GM18873 (cell line): ENCODE data around the gene ZFYVE27.

Source experiments
- ATAC-seq: cut with Tn5 transposase; IDR thresholded peaks from one replicate; pipeline ENCODE4 v1.9.1; 2021; ENCODE audit warnings: mild to moderate bottlenecking, moderate library complexity, moderate number of reproducible peaks; ENCODE audit not compliant: unreplicated experiment, low FRiP score

ZFYVE27 gene

GRCh38 chr10:97743169-97743943 lies 6.4 kb downstream of the ZFYVE27 start:
- no peak for ATAC-seq

GRCh38 chr10:97744405-97745035 lies 7.6 kb downstream of the ZFYVE27 start:
- no peak for ATAC-seq

GRCh38 chr10:97747573-97747972 lies 10.6 kb downstream of the ZFYVE27 start:
- no peak for ATAC-seq

DNA sequence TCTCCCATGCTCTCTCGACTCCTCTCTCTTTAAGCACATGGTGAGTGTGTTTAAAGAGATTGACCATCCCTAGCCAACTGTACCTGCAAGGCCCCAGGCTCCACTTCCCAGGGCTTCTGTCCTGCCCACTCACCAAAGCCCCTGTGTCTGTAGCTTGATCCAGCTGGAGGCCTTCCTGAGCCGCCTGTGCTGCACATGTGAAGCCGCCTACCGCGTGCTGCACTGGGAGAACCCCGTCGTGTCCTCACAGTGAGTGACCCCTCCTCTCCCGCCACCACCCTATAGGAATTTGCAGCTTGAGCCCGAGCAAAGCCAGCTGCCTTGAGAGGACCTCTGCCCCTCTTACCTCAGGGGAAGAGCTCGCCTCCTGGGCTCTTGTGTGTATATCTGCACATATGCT lies 11.2 kb downstream of the ZFYVE27 start:
- ATAC-seq = no peak

DNA sequence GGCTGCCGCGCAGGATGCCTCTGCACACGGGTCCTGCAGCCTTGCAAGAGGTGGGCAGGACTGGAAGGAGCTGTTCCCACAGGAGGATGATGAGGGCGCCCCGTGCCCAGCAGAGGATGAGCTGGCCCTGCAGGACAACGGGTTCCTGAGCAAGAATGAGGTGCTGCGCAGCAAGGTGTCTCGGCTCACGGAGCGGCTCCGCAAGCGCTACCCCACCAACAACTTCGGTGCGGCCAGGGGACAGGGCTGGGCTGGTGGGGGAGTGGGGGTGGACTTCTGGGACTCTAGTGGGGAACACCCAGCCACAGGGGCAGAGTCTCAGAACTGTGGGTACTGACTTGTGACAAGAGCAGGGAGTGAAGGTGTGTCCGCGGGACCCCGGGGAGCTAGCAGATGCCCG lies 16.0 kb downstream of the ZFYVE27 start:
- no peak for ATAC-seq

- no peak for ATAC-seq
Observed at GRCh38 chr10:97754726-97755125, 17.8 kb downstream of the ZFYVE27 start.

DNA sequence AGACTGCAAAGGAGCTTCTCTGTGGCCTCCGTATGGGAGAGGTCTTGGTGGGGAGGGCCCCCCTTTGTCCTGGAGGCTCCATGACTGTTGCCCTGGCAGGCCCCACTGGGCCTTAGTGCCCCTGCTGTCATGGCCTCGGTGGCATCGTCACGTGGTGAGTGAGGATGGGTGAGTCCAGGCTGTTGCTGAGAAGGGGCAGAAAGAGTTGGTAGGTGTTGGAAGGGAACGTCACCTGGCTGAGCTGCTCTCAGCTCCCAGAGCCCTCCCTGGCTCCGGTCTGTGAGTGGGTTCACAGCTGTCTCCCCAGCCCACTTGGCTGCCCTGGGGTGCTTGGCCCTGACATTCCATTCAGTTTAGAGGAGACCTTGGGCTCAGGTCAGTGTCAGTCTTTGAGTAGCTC lies 18.8 kb downstream of the ZFYVE27 start:
- no peak for ATAC-seq

- no peak for ATAC-seq
Observed at GRCh38 chr10:97757471-97757870, 20.5 kb downstream of the ZFYVE27 start.

DNA sequence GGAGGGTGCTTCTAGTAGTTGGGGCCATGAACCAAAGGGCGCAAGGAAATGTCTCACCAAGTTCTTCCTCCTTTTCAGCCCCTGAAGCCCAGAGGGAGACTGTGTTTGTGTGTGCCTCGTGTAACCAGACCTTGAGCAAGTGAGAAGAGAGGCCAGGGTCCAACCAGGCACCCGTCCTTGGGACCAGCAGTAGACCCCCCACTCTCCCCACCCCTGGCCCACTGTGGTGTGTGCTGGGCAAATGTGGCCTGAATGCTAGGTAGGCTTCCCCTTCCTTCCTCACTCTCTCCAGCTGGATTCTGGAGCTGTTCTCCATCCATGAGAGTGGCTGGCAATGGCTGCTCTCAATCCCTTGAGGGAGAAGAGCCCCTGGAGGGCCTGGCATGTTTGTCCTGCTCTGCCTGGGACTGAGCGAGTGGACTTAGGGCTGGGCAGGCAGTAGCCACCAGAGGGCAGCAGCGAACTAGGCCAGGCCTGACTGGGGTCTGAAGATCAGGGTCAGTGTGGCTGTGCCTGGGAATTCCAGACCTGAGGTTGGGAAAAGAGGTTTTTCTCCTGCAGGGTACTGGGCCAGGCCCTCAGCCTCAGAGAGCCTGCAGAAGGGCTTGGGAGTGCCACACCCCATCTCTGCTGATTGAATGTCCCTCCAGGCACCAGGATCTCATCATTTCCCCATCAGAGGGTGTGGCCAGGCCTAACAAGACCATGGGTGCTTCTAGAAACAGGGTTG lies 22.4 kb downstream of the ZFYVE27 start:
- ATAC-seq = no peak

DNA sequence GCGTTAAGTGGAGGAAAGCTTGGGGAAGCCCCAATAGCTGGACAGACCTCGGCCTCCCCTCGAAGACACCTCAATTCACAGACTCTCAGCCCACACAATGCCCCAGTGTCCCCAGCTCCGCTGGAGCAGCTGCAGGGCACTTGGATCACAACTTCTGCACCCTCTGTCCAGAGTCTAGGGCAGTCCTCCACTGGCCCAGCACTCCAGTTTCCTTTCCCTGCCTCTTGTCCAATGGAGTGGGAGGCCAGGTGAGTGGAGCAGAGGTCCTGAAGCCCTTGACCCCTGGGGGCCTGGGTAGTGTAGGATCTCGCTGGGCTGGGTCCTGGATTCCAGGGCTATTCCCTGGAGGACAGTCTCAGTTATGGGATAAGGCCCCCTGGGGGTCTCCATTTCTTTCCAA lies 23.0 kb downstream of the ZFYVE27 start:
- ATAC-seq = no peak

- ATAC-seq = no peak
Observed at GRCh38 chr10:97760461-97761257, 23.7 kb downstream of the ZFYVE27 start.

GRCh38 chr10:97761331-97761865 lies 24.5 kb downstream of the ZFYVE27 start:
- no peak for ATAC-seq

DNA sequence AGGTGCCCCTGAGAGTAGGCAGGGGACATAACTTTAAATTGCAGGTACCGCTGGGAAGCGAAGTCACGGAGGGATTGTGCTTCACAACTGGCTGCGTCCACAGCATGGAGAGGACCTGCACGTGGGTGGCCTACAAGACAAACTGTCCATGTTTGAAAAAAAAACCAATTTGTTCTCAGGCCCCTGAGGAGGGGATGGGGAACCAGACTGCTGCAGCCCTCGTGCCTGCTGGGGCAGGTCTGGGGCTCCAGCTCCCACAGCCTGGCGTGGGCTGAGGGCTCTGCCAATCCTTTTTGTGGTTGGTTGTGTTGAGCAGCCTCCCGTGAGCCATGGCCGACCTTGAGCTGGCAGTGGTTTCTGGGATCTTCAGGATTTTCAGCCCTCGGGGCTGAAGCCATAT lies 25.1 kb downstream of the ZFYVE27 start:
- no peak for ATAC-seq

GRCh38 chr10:97762816-97763215 lies 25.9 kb downstream of the ZFYVE27 start:
- no peak for ATAC-seq

DNA sequence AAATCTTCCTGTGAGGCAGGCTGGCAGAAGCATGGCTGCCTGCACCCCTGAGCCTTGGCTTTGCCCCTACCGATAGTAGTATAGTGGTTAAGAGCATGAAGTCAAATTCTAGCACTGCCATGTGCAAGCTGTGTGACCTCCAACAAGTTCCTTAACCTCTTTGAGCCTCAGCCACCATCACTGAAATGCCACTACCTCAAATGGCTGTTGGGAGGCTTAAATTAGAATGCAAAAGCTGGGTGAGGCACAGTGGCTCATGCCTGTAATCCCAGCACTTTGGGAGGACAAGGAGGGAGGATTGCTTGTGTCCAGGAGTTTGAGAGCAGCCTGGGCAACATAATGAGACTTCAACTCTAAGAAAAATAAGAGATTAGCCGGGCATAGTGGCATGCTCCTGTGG lies 26.5 kb downstream of the ZFYVE27 start:
- ATAC-seq = no peak

- no peak for ATAC-seq
Observed at GRCh38 chr10:97763947-97764346, 27.0 kb downstream of the ZFYVE27 start.

- no peak for ATAC-seq
Observed at GRCh38 chr10:97764519-97764931, 27.6 kb downstream of the ZFYVE27 start.

- ATAC-seq = no peak
Observed at GRCh38 chr10:97765201-97765600, 28.3 kb downstream of the ZFYVE27 start.

DNA sequence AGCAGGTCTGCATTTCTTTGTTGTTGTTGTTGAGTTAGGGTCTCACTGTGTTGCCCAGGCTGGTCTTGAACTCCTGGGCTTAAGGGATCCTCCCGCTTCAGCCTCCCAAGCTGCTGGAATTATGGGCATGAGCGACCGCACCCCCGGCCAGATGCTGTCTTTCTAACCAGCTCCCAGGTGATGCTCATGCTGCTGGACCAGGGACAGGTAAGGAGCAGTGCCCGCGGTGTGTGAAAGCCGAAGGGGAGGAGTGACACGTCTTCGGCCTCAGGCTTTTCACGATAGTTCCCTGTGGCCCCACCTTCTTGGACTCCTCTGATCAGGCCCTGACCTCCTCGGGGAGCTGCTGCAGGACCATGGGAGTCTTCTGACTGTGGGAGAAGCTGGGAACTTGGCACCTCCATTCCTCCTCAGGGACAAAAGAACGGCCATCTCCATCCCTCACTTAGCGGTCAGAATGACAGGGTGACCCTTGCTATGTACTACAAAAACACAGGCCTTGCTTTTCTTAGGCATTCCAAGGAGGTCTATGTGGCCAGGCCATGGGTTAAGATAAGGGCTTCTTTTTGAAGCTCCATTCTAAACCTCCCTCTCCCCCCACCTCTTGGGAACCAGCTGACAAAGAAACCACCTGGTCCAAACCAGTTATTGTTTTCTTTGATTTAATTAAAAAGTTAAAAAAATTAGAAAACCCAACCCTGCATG lies 29.3 kb downstream of the ZFYVE27 start:
- ATAC-seq = no peak
